HEK293 (cell line): ENCODE results near the gene CMBL.
A peak's percentile ranks its signal among the peaks of the same experiment; 100 is the strongest.

ENCODE experiments used
- CTCF ChIA-PET: fragments of 350-600 bp; formaldehyde crosslinking; extraction: SDS; loops from one replicate; lab custom pipeline; 2021; ENCODE audit warnings: antibody characterized with exemption; lab: Yijun Ruan, JAX
- POLR2A ChIA-PET: fragments of 300-600 bp; formaldehyde crosslinking; extraction: SDS; loops from one replicate; lab custom pipeline; 2020; ENCODE audit warnings: antibody characterized with exemption, inconsistent platforms; lab: Yijun Ruan, JAX
- H3K27ac ChIP-seq: fragments of 200-500 bp; sonication (Bioruptor generic); 2 replicates; pipeline ENCODE4 v1.5.1; 2014; ENCODE audit warnings: low read depth, low read length, control low read depth, inconsistent platforms; ENCODE audit errors: extremely low read depth
- H3K36me3 ChIP-seq, 2 experiments: fragments of 200-500 bp in 1 of 2; sonication (Bioruptor generic) in 1 of 2; 1 replicate in 1 of 2; 2 replicates in 1 of 2; pipeline ENCODE4 v1.5.1; 2014 to 2017; ENCODE audit warnings: inconsistent platforms in 2 of 2, low read length in 2 of 2; ENCODE audit not compliant: control insufficient read depth in 2 of 2, insufficient read depth in 1 of 2
- H3K4me1 ChIP-seq: fragments of 200-500 bp; sonication (Bioruptor generic); 2 replicates; pipeline ENCODE4 v1.5.1; 2014; ENCODE audit warnings: mild to moderate bottlenecking, low read length, inconsistent platforms; ENCODE audit not compliant: control insufficient read depth, insufficient read depth
- H3K4me3 ChIP-seq: 2 replicates; pipeline ENCODE4 v1.5.1; 2011; ENCODE audit warnings: low read depth, mild to moderate bottlenecking, control low read depth, low read length, moderate library complexity
- H3K9me3 ChIP-seq: fragments of 200-500 bp; sonication (Bioruptor generic); 2 replicates; pipeline ENCODE4 v1.5.1; 2014; ENCODE audit warnings: low read depth, low read length, inconsistent platforms; ENCODE audit not compliant: control insufficient read depth, insufficient read depth
- EGR2 ChIP-seq: fragments of 450-650 bp; formaldehyde crosslinking; IDR thresholded peaks from 2 replicates; pipeline ENCODE4 v1.5.1; 2016; ENCODE audit warnings: low read depth, missing biosample characterization, missing genetic modification characterization
- HOXC10 ChIP-seq: sonication (generic); formaldehyde crosslinking; IDR thresholded peaks from 2 replicates; pipeline ENCODE4 v1.8.1; 2023; ENCODE audit warnings: mild to moderate bottlenecking, missing genetic modification reagents
- HOXD13 ChIP-seq: sonication (generic); formaldehyde crosslinking; IDR thresholded peaks from 2 replicates; pipeline ENCODE4 v1.8.0; 2022; ENCODE audit warnings: missing genetic modification reagents, borderline replicate concordance
- KLF8 ChIP-seq: fragments of 450-650 bp; formaldehyde crosslinking; IDR thresholded peaks from 2 replicates; pipeline ENCODE4 v1.5.1; 2016; ENCODE audit warnings: missing biosample characterization, missing genetic modification characterization
- MZF1 ChIP-seq: fragments of 450-650 bp; formaldehyde crosslinking; IDR thresholded peaks from 2 replicates; pipeline ENCODE4 v1.5.1; 2017; ENCODE audit warnings: missing biosample characterization, missing genetic modification characterization, borderline replicate concordance
- OSR2 ChIP-seq: fragments of 450-650 bp; formaldehyde crosslinking; IDR thresholded peaks from 2 replicates; pipeline ENCODE4 v1.5.1; 2016; ENCODE audit warnings: missing biosample characterization, missing genetic modification characterization
- PATZ1 ChIP-seq: fragments of 450-650 bp; formaldehyde crosslinking; IDR thresholded peaks from 2 replicates; pipeline ENCODE4 v1.5.1; 2016; ENCODE audit warnings: missing biosample characterization, missing genetic modification characterization
- PRDM10 ChIP-seq: fragments of 450-650 bp; formaldehyde crosslinking; IDR thresholded peaks from 2 replicates; pipeline ENCODE4 v1.5.1; 2016; ENCODE audit warnings: missing biosample characterization, missing genetic modification characterization
- SP7 ChIP-seq: fragments of 450-650 bp; formaldehyde crosslinking; IDR thresholded peaks from 2 replicates; pipeline ENCODE4 v1.5.1; 2016; ENCODE audit warnings: missing biosample characterization, missing genetic modification characterization
- TCF7L2 ChIP-seq: IDR thresholded peaks from 2 replicates; pipeline ENCODE4 v1.6.1; 2011; ENCODE audit warnings: low read depth, mild to moderate bottlenecking, inconsistent platforms, low read length, moderate library complexity, borderline replicate concordance
- WT1 ChIP-seq: fragments of 450-650 bp; formaldehyde crosslinking; IDR thresholded peaks from 2 replicates; pipeline ENCODE4 v1.5.1; 2016; ENCODE audit warnings: missing biosample characterization, missing genetic modification characterization
- ZBTB8A ChIP-seq: fragments of 450-650 bp; formaldehyde crosslinking; IDR thresholded peaks from 2 replicates; pipeline ENCODE4 v1.5.1; 2016; ENCODE audit warnings: missing biosample characterization, missing genetic modification characterization
- ZNF146 ChIP-seq: fragments of 450-650 bp; formaldehyde crosslinking; IDR thresholded peaks from 2 replicates; pipeline ENCODE4 v1.5.1; 2016; ENCODE audit warnings: missing biosample characterization, missing genetic modification characterization
- ZNF221 ChIP-seq: fragments of 450-650 bp; formaldehyde crosslinking; IDR thresholded peaks from 2 replicates; pipeline ENCODE4 v1.5.1; 2017; ENCODE audit warnings: missing biosample characterization, missing genetic modification characterization, borderline replicate concordance
- ZNF266 ChIP-seq: fragments of 450-650 bp; formaldehyde crosslinking; IDR thresholded peaks from 2 replicates; pipeline ENCODE4 v1.5.1; 2016; ENCODE audit warnings: missing biosample characterization, missing genetic modification characterization, low read depth
- ZNF292 ChIP-seq: fragments of 450-650 bp; formaldehyde crosslinking; IDR thresholded peaks from 2 replicates; pipeline ENCODE4 v1.5.1; 2016; ENCODE audit warnings: low read depth, missing biosample characterization, missing genetic modification characterization, borderline replicate concordance
- ZNF394 ChIP-seq: fragments of 450-650 bp; formaldehyde crosslinking; IDR thresholded peaks from 2 replicates; pipeline ENCODE4 v1.5.1; 2016; ENCODE audit warnings: missing biosample characterization, missing genetic modification characterization, mild to moderate bottlenecking, moderate library complexity, borderline replicate concordance
- ZNF404 ChIP-seq: fragments of 450-650 bp; formaldehyde crosslinking; IDR thresholded peaks from 2 replicates; pipeline ENCODE4 v1.5.1; 2017; ENCODE audit warnings: missing biosample characterization, missing genetic modification characterization
- ZNF416 ChIP-seq: fragments of 450-650 bp; formaldehyde crosslinking; IDR thresholded peaks from 2 replicates; pipeline ENCODE4 v1.5.1; 2016; ENCODE audit warnings: missing biosample characterization, missing genetic modification characterization
- ZNF510 ChIP-seq: fragments of 450-650 bp; formaldehyde crosslinking; IDR thresholded peaks from 2 replicates; pipeline ENCODE4 v1.5.1; 2018; ENCODE audit warnings: mild to moderate bottlenecking, missing genetic modification characterization, missing biosample characterization; ENCODE audit not compliant: insufficient replicate concordance
- ZNF548 ChIP-seq: fragments of 450-650 bp; formaldehyde crosslinking; IDR thresholded peaks from 2 replicates; pipeline ENCODE4 v1.5.1; 2016; ENCODE audit warnings: missing biosample characterization, missing genetic modification characterization
- ZNF596 ChIP-seq: fragments of 450-650 bp; IDR thresholded peaks from 2 replicates; pipeline ENCODE4 v1.5.0; 2018; ENCODE audit warnings: missing biosample characterization, mild to moderate bottlenecking, missing genetic modification characterization, moderate library complexity
- ZNF677 ChIP-seq: fragments of 450-650 bp; IDR thresholded peaks from 2 replicates; pipeline ENCODE4 v1.5.0; 2018; ENCODE audit warnings: missing biosample characterization, mild to moderate bottlenecking, missing genetic modification characterization, moderate library complexity
- ZNF76 ChIP-seq: fragments of 450-650 bp; formaldehyde crosslinking; IDR thresholded peaks from 2 replicates; pipeline ENCODE4; 2016; ENCODE audit warnings: low read depth, missing biosample characterization, missing genetic modification characterization, borderline replicate concordance
- ZSCAN23 ChIP-seq: fragments of 450-650 bp; formaldehyde crosslinking; IDR thresholded peaks from 2 replicates; pipeline ENCODE4 v1.5.1; 2016; ENCODE audit warnings: missing biosample characterization, missing genetic modification characterization
- ZSCAN4 ChIP-seq: fragments of 450-650 bp; formaldehyde crosslinking; IDR thresholded peaks from 2 replicates; pipeline ENCODE4 v1.5.1; 2017; ENCODE audit warnings: missing biosample characterization, missing genetic modification characterization
- TF ChIP-seq, protein P1 (sequence below): fragments of 450-650 bp; formaldehyde crosslinking; IDR thresholded peaks from 2 replicates; pipeline ENCODE4 v1.5.1; 2016; ENCODE audit warnings: missing biosample characterization, missing genetic modification characterization

Gene CMBL

DNA sequence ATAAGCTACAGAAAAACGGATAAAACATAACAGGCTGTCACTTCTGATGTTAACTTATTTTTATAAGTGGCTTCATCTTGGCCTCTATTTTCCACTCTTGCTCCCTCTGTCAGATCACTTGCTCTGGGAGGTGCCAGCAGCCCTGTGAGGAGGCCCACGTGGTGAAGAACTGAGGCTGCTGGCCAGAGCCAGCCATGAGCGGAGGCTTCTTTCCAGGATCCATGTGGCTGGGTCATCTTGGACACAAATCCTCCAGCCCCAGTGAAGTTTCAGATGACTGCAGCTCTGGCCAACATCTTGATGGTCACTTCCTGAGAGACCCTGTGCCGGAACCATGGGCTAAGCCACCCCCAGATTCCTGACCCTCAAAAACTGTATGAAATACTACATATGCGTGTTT lies 7.5 kb upstream of the CMBL start:
- TF ChIP-seq OSR2 (tag by site-specific recombination) = no peak
- TF ChIP-seq ZNF394 (tag by site-specific recombination) = no peak
- no peak for TF ChIP-seq MZF1 (tag by site-specific recombination)
- TF ChIP-seq ZBTB8A = no peak
- no peak for TF ChIP-seq TCF7L2
- TF ChIP-seq ZNF146 (tag by site-specific recombination) = no peak
- TF ChIP-seq HOXD13 = no peak
- TF ChIP-seq ZNF76 = no peak
- TF ChIP-seq ZNF292 = no peak
- no peak for TF ChIP-seq PATZ1 (tag by site-specific recombination)
- TF ChIP-seq, all 188 proteins: peak for 0
- Histone ChIP-seq H3K27ac (no peak overlapping the region), H3K4me3 (no peak overlapping the region), H3K9me3 (no peaks in the 10 kb centered on the region), H3K4me1 (peaks cover 6% of the 10 kb centered on the region; the same call in 1 of the 2 replicates), H3K36me3 (no peaks in the 10 kb centered on the region)
- POLR2A ChIA-PET = no interaction called here
- CTCF ChIA-PET = interaction anchor here (0.6 kb wide), 1 partner anchor 927 kb away, joined by 4 read pairs; no protein-coding TSS in a partner anchor

GRCh38 chr5:10311595-10312425 lies 4.1 kb upstream of the CMBL start:
- CTCF ChIA-PET = interaction anchor here (0.6 to 1.5 kb wide), 2 partner anchors 9 to 28 kb away, joined by 3 read pairs; no protein-coding TSS in a partner anchor
- Histone ChIP-seq H3K36me3 (no peaks in the 10 kb centered on the region), H3K4me1 (peaks cover 7% of the 10 kb centered on the region; the same call in 1 of the 2 replicates), H3K4me3 (no peak overlapping the region), H3K9me3 (no peaks in the 10 kb centered on the region), H3K27ac (no peak overlapping the region)
- POLR2A ChIA-PET = no interaction called here
- no peak for TF ChIP-seq KLF8 (tag by site-specific recombination)
- no peak for TF ChIP-seq ZSCAN23
- peak; percentile 78; the same call in 1 of the 2 replicates for TF ChIP-seq ZNF596 (tag by site-specific recombination)
- TF ChIP-seq ZNF510 = no peak
- no peak for TF ChIP-seq SP7 (tag by site-specific recombination)
- no peak for TF ChIP-seq WT1 (tag by site-specific recombination)
- TF ChIP-seq ZNF548 (tag by site-specific recombination) = no peak
- no peak for TF ChIP-seq HOXC10 (CRISPR knock-in tag)
- TF ChIP-seq ZNF677 (tag by site-specific recombination) = no peak
- TF ChIP-seq EGR2 (tag by site-specific recombination) = peak; percentile 27; the same call in 1 of the 2 replicates
- TF ChIP-seq ZNF404 = no peak
- no peak for TF ChIP-seq ZNF266 (tag by site-specific recombination)
- TF ChIP-seq PRDM10 (tag by site-specific recombination) = 0 out of 2 replicates have a peak, but pooled peaks have one; percentile 11
- no peak for TF ChIP-seq ZNF416 (tag by site-specific recombination)
- no peak for TF ChIP-seq ZNF221 (tag by site-specific recombination)
- TF ChIP-seq, protein P1, sequence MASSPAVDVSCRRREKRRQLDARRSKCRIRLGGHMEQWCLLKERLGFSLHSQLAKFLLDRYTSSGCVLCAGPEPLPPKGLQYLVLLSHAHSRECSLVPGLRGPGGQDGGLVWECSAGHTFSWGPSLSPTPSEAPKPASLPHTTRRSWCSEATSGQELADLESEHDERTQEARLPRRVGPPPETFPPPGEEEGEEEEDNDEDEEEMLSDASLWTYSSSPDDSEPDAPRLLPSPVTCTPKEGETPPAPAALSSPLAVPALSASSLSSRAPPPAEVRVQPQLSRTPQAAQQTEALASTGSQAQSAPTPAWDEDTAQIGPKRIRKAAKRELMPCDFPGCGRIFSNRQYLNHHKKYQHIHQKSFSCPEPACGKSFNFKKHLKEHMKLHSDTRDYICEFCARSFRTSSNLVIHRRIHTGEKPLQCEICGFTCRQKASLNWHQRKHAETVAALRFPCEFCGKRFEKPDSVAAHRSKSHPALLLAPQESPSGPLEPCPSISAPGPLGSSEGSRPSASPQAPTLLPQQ (tag by site-specific recombination) = no peak
- TF ChIP-seq ZSCAN4 (tag by site-specific recombination) = 0 out of 2 replicates have a peak, but pooled peaks have one; percentile 50
